GM23338 (cell line): ENCODE measurements around the gene ESRRB. TPM values are rescaled to one million over a fixed set of nuclear protein-coding genes. Genes with fewer than 3 reads are reported as not detected.

ENCODE experiments used
- ATAC-seq: fragments of 200-7000 bp; cut with Tn5 transposase; 3 replicates; pipeline ENCODE4 v1.9.1; 2020
- DNase-seq: peaks from one replicate; pipeline ENCODE4 v3.0.0-alpha.2; 2015; ENCODE audit warnings: low spot score
- H2AFZ ChIP-seq: fragments of 200-600 bp; sonication (generic); 2 replicates; pipeline ENCODE4 v1.8.0; 2016; ENCODE audit warnings: antibody characterized with exemption, mild to moderate bottlenecking, moderate library complexity
- H3F3A ChIP-seq: fragments of 200-600 bp; sonication (generic); replicated peaks from 2 replicates; pipeline ENCODE4 v1.8.0; 2017; ENCODE audit warnings: antibody characterized with exemption, mixed run types, low read depth
- H3K27ac ChIP-seq: fragments of 200-600 bp; sonication (generic); 2 replicates; pipeline ENCODE4 v1.6.1; 2016; ENCODE audit warnings: low read depth
- H3K27me3 ChIP-seq: fragments of 200-600 bp; sonication (generic); 2 replicates; pipeline ENCODE4 v1.8.0; 2016; ENCODE audit warnings: mild to moderate bottlenecking, mixed run types, moderate library complexity; ENCODE audit not compliant: insufficient read depth
- H3K36me3 ChIP-seq: fragments of 200-600 bp; sonication (generic); 2 replicates; pipeline ENCODE4 v1.8.0; 2016; ENCODE audit warnings: mild to moderate bottlenecking; ENCODE audit not compliant: insufficient read depth
- H3K4me1 ChIP-seq: fragments of 200-600 bp; sonication (generic); 2 replicates; pipeline ENCODE4 v1.8.0; 2016; ENCODE audit warnings: mild to moderate bottlenecking, moderate library complexity; ENCODE audit not compliant: insufficient read depth
- H3K4me2 ChIP-seq: fragments of 200-600 bp; sonication (generic); 2 replicates; pipeline ENCODE4 v1.7.1; 2017; ENCODE audit warnings: mixed run types
- H3K4me3 ChIP-seq: fragments of 200-600 bp; sonication (generic); 2 replicates; pipeline ENCODE4 v1.6.1; 2016; ENCODE audit warnings: mixed run types
- H3K79me2 ChIP-seq: fragments of 200-600 bp; sonication (generic); replicated peaks from 2 replicates; pipeline ENCODE4 v1.8.0; 2017; ENCODE audit warnings: mild to moderate bottlenecking; ENCODE audit not compliant: insufficient read depth
- H3K9me2 ChIP-seq: fragments of 200-600 bp; sonication (generic); 2 replicates; pipeline ENCODE4 v1.8.0; 2017; ENCODE audit not compliant: insufficient read depth
- H4K20me1 ChIP-seq: fragments of 200-600 bp; sonication (generic); replicated peaks from 2 replicates; pipeline ENCODE4 v1.8.0; 2017; ENCODE audit warnings: mild to moderate bottlenecking; ENCODE audit not compliant: insufficient read depth
- H3K27ac Mint-ChIP-seq: 2 replicates; pipeline ENCODE4 v1.8.0; 2020; ENCODE audit warnings: inconsistent platforms, mild to moderate bottlenecking, moderate library complexity, mixed read lengths
- H3K27me3 Mint-ChIP-seq: 3 replicates; pipeline ENCODE4 v1.8.0; 2022; ENCODE audit warnings: low read depth, mild to moderate bottlenecking, moderate library complexity, mixed read lengths, inconsistent platforms; ENCODE audit not compliant: insufficient read depth, poor library complexity
- H3K36me3 Mint-ChIP-seq: 3 replicates; pipeline ENCODE4 v1.8.0; 2021; ENCODE audit warnings: low read depth, mild to moderate bottlenecking, inconsistent platforms, moderate library complexity, mixed read lengths
- H3K4me1 Mint-ChIP-seq: 3 replicates; pipeline ENCODE4 v1.8.0; 2020; ENCODE audit warnings: mild to moderate bottlenecking, inconsistent platforms, mixed read lengths
- H3K4me3 Mint-ChIP-seq: 3 replicates; pipeline ENCODE4 v1.8.0; 2021; ENCODE audit warnings: moderate library complexity, mild to moderate bottlenecking, inconsistent platforms, mixed read lengths
- H3K9me3 Mint-ChIP-seq: 3 replicates; pipeline ENCODE4 v1.8.0; 2020; ENCODE audit warnings: moderate library complexity, mild to moderate bottlenecking, inconsistent platforms, mixed read lengths
- CREB1 ChIP-seq: fragments of 250-450 bp; sonication (Bioruptor Pico); IDR thresholded peaks from 2 replicates; pipeline ENCODE4 v1.5.0; 2020; ENCODE audit warnings: low read depth, mild to moderate bottlenecking, moderate library complexity
- CTCF ChIP-seq, 2 experiments: fragments of 200-600 bp in 1 of 2; sonication (generic) in 1 of 2; conservative IDR thresholded peaks; 2 replicates each; pipeline versions ENCODE4 v1.5.1 to v1.6.1; 2016 to 2017; ENCODE audit warnings: antibody characterized with exemption in 2 of 2, low read depth in 2 of 2, mild to moderate bottlenecking in 2 of 2, moderate library complexity in 1 of 2
- ETS1 ChIP-seq: IDR thresholded peaks from 2 replicates; pipeline ENCODE4 v1.6.1; 2016; ENCODE audit warnings: antibody characterized with exemption
- EZH2 ChIP-seq: fragments of 200-600 bp; sonication (generic); IDR thresholded peaks from one replicate; pipeline ENCODE4 v1.8.0; 2017; ENCODE audit warnings: antibody characterized with exemption, mild to moderate bottlenecking, low read depth; ENCODE audit not compliant: unreplicated experiment
- EZH2phosphoT487 ChIP-seq: fragments of 200-600 bp; sonication (generic); IDR thresholded peaks from one replicate; pipeline ENCODE4 v1.8.1; 2018; ENCODE audit warnings: antibody characterized with exemption; ENCODE audit not compliant: unreplicated experiment
- JUNB ChIP-seq: IDR thresholded peaks from one replicate; pipeline ENCODE4 v1.6.1; 2016; ENCODE audit warnings: antibody characterized with exemption; ENCODE audit not compliant: unreplicated experiment
- NANOG ChIP-seq: IDR thresholded peaks from 2 replicates; pipeline ENCODE4 v1.6.1; 2016; ENCODE audit warnings: antibody characterized with exemption, borderline replicate concordance
- POLR2AphosphoS5 ChIP-seq: IDR thresholded peaks from 2 replicates; pipeline ENCODE4 v1.6.1; 2016; ENCODE audit warnings: antibody characterized with exemption, low read depth
- REST ChIP-seq: IDR thresholded peaks from one replicate; pipeline ENCODE4 v1.6.1; 2018; ENCODE audit warnings: antibody characterized with exemption; ENCODE audit not compliant: unreplicated experiment
- STAT1 ChIP-seq: IDR thresholded peaks from one replicate; pipeline ENCODE4 v1.6.1; 2016; ENCODE audit warnings: antibody characterized with exemption; ENCODE audit not compliant: unreplicated experiment
- ZNF114 ChIP-seq: fragments of 250-450 bp; sonication (Bioruptor Pico); IDR thresholded peaks from 2 replicates; pipeline ENCODE4 v1.5.0; 2020; ENCODE audit warnings: mild to moderate bottlenecking, moderate library complexity
- ZNF462 ChIP-seq: fragments of 250-450 bp; sonication (Bioruptor Pico); IDR thresholded peaks from 2 replicates; pipeline ENCODE4 v1.5.0; 2020; ENCODE audit warnings: mild to moderate bottlenecking, moderate library complexity
- polyA plus RNA-seq: library from polyadenylated mRNA; unstranded; fragments of >200 nt; fragmentation: Nextera tagmentation; extraction: Ambion mirVana; gene quantifications from 2 replicates; pipeline ENCODE4 v1.2.1, GENCODE V29; 2016
- total RNA-seq: library from RNA; depleted of rRNA; stranded (reverse); fragments of >200 nt; shearing (Covaris generic); gene quantifications from 2 replicates; pipeline ENCODE4 v1.2.3, GENCODE V29; 2014

Gene ESRRB
- total and polyA plus RNA-seq, 2 experiments from 2014 or later = 0.31 to 0.52 TPM

GRCh38 chr14:76382495-76382832 lies 6.5 kb downstream of the ESRRB start:
- Histone ChIP-seq H2AFZ (no peak overlapping the region), H4K20me1 (no peaks in the 10 kb centered on the region), H3K4me2 (no peak overlapping the region), H3K36me3 (no peaks in the 10 kb centered on the region), H3K9me2 (no peaks in the 10 kb centered on the region), H3K27me3 (peaks cover 24% of the 10 kb centered on the region), H3F3A (no peaks in the 10 kb centered on the region), H3K4me3 (no peak overlapping the region), H3K79me2 (no peaks in the 10 kb centered on the region), H3K4me1 (no peaks in the 10 kb centered on the region), H3K27ac (no peak overlapping the region)
- DNase-seq (no peak), ATAC-seq (no peak)
- Mint-ChIP-seq H3K4me3 (no peak overlapping the region), H3K27me3 (peaks cover 24% of the 10 kb centered on the region), H3K27ac (no peak overlapping the region), H3K36me3 (peaks cover 2% of the 10 kb centered on the region; the same call in 1 of the 3 replicates), H3K9me3 (no peaks in the 10 kb centered on the region; the same call in 1 of the 3 replicates), H3K4me1 (peaks cover 12% of the 10 kb centered on the region)
- TF ChIP-seq EZH2 (no peak), CTCF (conservative IDR thresholded peaks at IDR 0.05; ENCODE audit: low read depth in 2 of 2) (no peak), ZNF462 (CRISPR knock-in tag) (no peak), CREB1 (CRISPR knock-in tag) (no peak), JUNB (no peak), ETS1 (no peak), STAT1 (no peak), ZNF114 (no peak), NANOG (no peak), POLR2AphosphoS5 (no peak), REST (no peak), EZH2phosphoT487 (no peak)
